GM23338 (cell line): Measurements from ENCODE around the gene ULK4. TPM values are rescaled to one million over a fixed set of nuclear protein-coding genes. Genes with fewer than 3 reads are reported as not detected.

Experiments
- ATAC-seq: fragments of 200-7000 bp; cut with Tn5 transposase; 3 replicates; pipeline ENCODE4 v1.9.1; 2020
- DNase-seq: peaks from one replicate; pipeline ENCODE4 v3.0.0-alpha.2; 2015; ENCODE audit warnings: low spot score
- H2AFZ ChIP-seq: fragments of 200-600 bp; sonication (generic); 2 replicates; pipeline ENCODE4 v1.8.0; 2016; ENCODE audit warnings: antibody characterized with exemption, mild to moderate bottlenecking, moderate library complexity
- H3F3A ChIP-seq: fragments of 200-600 bp; sonication (generic); replicated peaks from 2 replicates; pipeline ENCODE4 v1.8.0; 2017; ENCODE audit warnings: antibody characterized with exemption, mixed run types, low read depth
- H3K27ac ChIP-seq: fragments of 200-600 bp; sonication (generic); 2 replicates; pipeline ENCODE4 v1.6.1; 2016; ENCODE audit warnings: low read depth
- H3K27me3 ChIP-seq: fragments of 200-600 bp; sonication (generic); 2 replicates; pipeline ENCODE4 v1.8.0; 2016; ENCODE audit warnings: mild to moderate bottlenecking, mixed run types, moderate library complexity; ENCODE audit not compliant: insufficient read depth
- H3K36me3 ChIP-seq: fragments of 200-600 bp; sonication (generic); 2 replicates; pipeline ENCODE4 v1.8.0; 2016; ENCODE audit warnings: mild to moderate bottlenecking; ENCODE audit not compliant: insufficient read depth
- H3K4me1 ChIP-seq: fragments of 200-600 bp; sonication (generic); 2 replicates; pipeline ENCODE4 v1.8.0; 2016; ENCODE audit warnings: mild to moderate bottlenecking, moderate library complexity; ENCODE audit not compliant: insufficient read depth
- H3K4me2 ChIP-seq: fragments of 200-600 bp; sonication (generic); 2 replicates; pipeline ENCODE4 v1.7.1; 2017; ENCODE audit warnings: mixed run types
- H3K4me3 ChIP-seq: fragments of 200-600 bp; sonication (generic); 2 replicates; pipeline ENCODE4 v1.6.1; 2016; ENCODE audit warnings: mixed run types
- H3K79me2 ChIP-seq: fragments of 200-600 bp; sonication (generic); replicated peaks from 2 replicates; pipeline ENCODE4 v1.8.0; 2017; ENCODE audit warnings: mild to moderate bottlenecking; ENCODE audit not compliant: insufficient read depth
- H3K9me2 ChIP-seq: fragments of 200-600 bp; sonication (generic); 2 replicates; pipeline ENCODE4 v1.8.0; 2017; ENCODE audit not compliant: insufficient read depth
- H4K20me1 ChIP-seq: fragments of 200-600 bp; sonication (generic); replicated peaks from 2 replicates; pipeline ENCODE4 v1.8.0; 2017; ENCODE audit warnings: mild to moderate bottlenecking; ENCODE audit not compliant: insufficient read depth
- H3K27ac Mint-ChIP-seq: 2 replicates; pipeline ENCODE4 v1.8.0; 2020; ENCODE audit warnings: inconsistent platforms, mild to moderate bottlenecking, moderate library complexity, mixed read lengths
- H3K27me3 Mint-ChIP-seq: 3 replicates; pipeline ENCODE4 v1.8.0; 2022; ENCODE audit warnings: low read depth, mild to moderate bottlenecking, moderate library complexity, mixed read lengths, inconsistent platforms; ENCODE audit not compliant: insufficient read depth, poor library complexity
- H3K36me3 Mint-ChIP-seq: 3 replicates; pipeline ENCODE4 v1.8.0; 2021; ENCODE audit warnings: low read depth, mild to moderate bottlenecking, inconsistent platforms, moderate library complexity, mixed read lengths
- H3K4me1 Mint-ChIP-seq: 3 replicates; pipeline ENCODE4 v1.8.0; 2020; ENCODE audit warnings: mild to moderate bottlenecking, inconsistent platforms, mixed read lengths
- H3K4me3 Mint-ChIP-seq: 3 replicates; pipeline ENCODE4 v1.8.0; 2021; ENCODE audit warnings: moderate library complexity, mild to moderate bottlenecking, inconsistent platforms, mixed read lengths
- H3K9me3 Mint-ChIP-seq: 3 replicates; pipeline ENCODE4 v1.8.0; 2020; ENCODE audit warnings: moderate library complexity, mild to moderate bottlenecking, inconsistent platforms, mixed read lengths
- CREB1 ChIP-seq: fragments of 250-450 bp; sonication (Bioruptor Pico); IDR thresholded peaks from 2 replicates; pipeline ENCODE4 v1.5.0; 2020; ENCODE audit warnings: low read depth, mild to moderate bottlenecking, moderate library complexity
- EZH2 ChIP-seq: fragments of 200-600 bp; sonication (generic); IDR thresholded peaks from one replicate; pipeline ENCODE4 v1.8.0; 2017; ENCODE audit warnings: antibody characterized with exemption, mild to moderate bottlenecking, low read depth; ENCODE audit not compliant: unreplicated experiment
- EZH2phosphoT487 ChIP-seq: fragments of 200-600 bp; sonication (generic); IDR thresholded peaks from one replicate; pipeline ENCODE4 v1.8.1; 2018; ENCODE audit warnings: antibody characterized with exemption; ENCODE audit not compliant: unreplicated experiment
- JUNB ChIP-seq: IDR thresholded peaks from one replicate; pipeline ENCODE4 v1.6.1; 2016; ENCODE audit warnings: antibody characterized with exemption; ENCODE audit not compliant: unreplicated experiment
- NANOG ChIP-seq: IDR thresholded peaks from 2 replicates; pipeline ENCODE4 v1.6.1; 2016; ENCODE audit warnings: antibody characterized with exemption, borderline replicate concordance
- POLR2AphosphoS5 ChIP-seq: IDR thresholded peaks from 2 replicates; pipeline ENCODE4 v1.6.1; 2016; ENCODE audit warnings: antibody characterized with exemption, low read depth
- STAT1 ChIP-seq: IDR thresholded peaks from one replicate; pipeline ENCODE4 v1.6.1; 2016; ENCODE audit warnings: antibody characterized with exemption; ENCODE audit not compliant: unreplicated experiment
- ZNF114 ChIP-seq: fragments of 250-450 bp; sonication (Bioruptor Pico); IDR thresholded peaks from 2 replicates; pipeline ENCODE4 v1.5.0; 2020; ENCODE audit warnings: mild to moderate bottlenecking, moderate library complexity
- ZNF331 ChIP-seq: fragments of 250-450 bp; sonication (Bioruptor Pico); IDR thresholded peaks from 2 replicates; pipeline ENCODE4 v1.5.0; 2020; ENCODE audit warnings: low read depth, mild to moderate bottlenecking, moderate library complexity
- polyA plus RNA-seq: library from polyadenylated mRNA; unstranded; fragments of >200 nt; fragmentation: Nextera tagmentation; extraction: Ambion mirVana; gene quantifications from 2 replicates; pipeline ENCODE4 v1.2.1, GENCODE V29; 2016
- total RNA-seq: library from RNA; depleted of rRNA; stranded (reverse); fragments of >200 nt; shearing (Covaris generic); gene quantifications from 2 replicates; pipeline ENCODE4 v1.2.3, GENCODE V29; 2014
- TF ChIP-seq, protein P1 (sequence below): fragments of 250-450 bp; sonication (Bioruptor Pico); IDR thresholded peaks from 2 replicates; pipeline ENCODE4 v1.5.0; 2020; ENCODE audit warnings: mild to moderate bottlenecking, moderate library complexity
- TF ChIP-seq, protein P2 (sequence below): IDR thresholded peaks from 2 replicates; pipeline ENCODE4 v1.6.1; 2016; ENCODE audit warnings: antibody characterized with exemption
- TF ChIP-seq, protein P3 (sequence below), 2 experiments: fragments of 200-600 bp in 1 of 2; sonication (generic) in 1 of 2; conservative IDR thresholded peaks; 2 replicates each; pipeline versions ENCODE4 v1.5.1 to v1.6.1; 2016 to 2017; ENCODE audit warnings: antibody characterized with exemption in 2 of 2, low read depth in 2 of 2, mild to moderate bottlenecking in 2 of 2, moderate library complexity in 1 of 2
- TF ChIP-seq, protein P4 (sequence below): IDR thresholded peaks from one replicate; pipeline ENCODE4 v1.6.1; 2018; ENCODE audit warnings: antibody characterized with exemption; ENCODE audit not compliant: unreplicated experiment

ULK4 gene
- total and polyA plus RNA-seq, 2 experiments from 2014 or later = 20.8 to 41.4 TPM

DNA sequence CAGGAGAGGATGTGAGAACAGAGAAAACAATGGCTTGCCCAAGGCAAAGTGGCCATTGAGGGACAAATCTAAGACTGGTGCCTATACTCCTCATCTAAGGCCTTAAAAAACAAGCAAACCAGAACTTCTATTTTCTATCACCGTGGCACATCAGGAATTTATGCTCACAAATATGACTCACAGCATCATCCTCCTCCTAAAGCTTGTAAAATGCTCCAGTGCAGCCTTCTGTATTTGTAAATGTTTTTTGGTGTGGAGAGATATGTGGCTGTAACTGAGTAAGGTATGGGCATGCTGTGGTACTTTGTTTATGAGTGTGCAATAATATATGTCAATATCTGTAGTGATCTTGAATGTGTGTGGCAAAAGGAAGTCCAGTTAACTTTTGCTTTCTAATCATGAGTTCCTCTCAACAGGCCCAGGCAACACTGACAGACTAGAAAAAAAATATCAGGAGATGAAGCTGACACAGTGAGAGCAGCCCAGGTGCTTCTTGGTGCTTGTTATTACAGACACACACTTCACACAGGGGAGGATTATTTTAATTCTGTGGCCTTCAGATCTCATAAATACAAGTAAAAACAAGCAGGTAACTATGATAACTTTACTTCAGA, 702.3 kb downstream of the ULK4 start:
- Mint-ChIP-seq H3K27ac (0 out of 2 replicates have a peak overlapping the region, but pooled peaks have one; percentile 34), H3K27me3 (no peaks in the 10 kb centered on the region), H3K36me3 (peaks cover 3% of the 10 kb centered on the region; the same call in 1 of the 3 replicates), H3K4me3 (no peak overlapping the region), H3K9me3 (no peaks in the 10 kb centered on the region), H3K4me1 (peaks cover 8% of the 10 kb centered on the region; the same call in 2 of the 3 replicates)
- ATAC-seq (no peak), DNase-seq (no peak)
- Histone ChIP-seq H3K36me3 (no peaks in the 10 kb centered on the region; the same call in 1 of the 2 replicates), H3F3A (no peaks in the 10 kb centered on the region), H3K27ac (no peak overlapping the region), H3K4me1 (peaks cover 3% of the 10 kb centered on the region; the same call in 1 of the 2 replicates), H3K4me3 (no peak overlapping the region), H4K20me1 (no peaks in the 10 kb centered on the region), H2AFZ (no peak overlapping the region), H3K79me2 (no peaks in the 10 kb centered on the region), H3K4me2 (no peak overlapping the region), H3K27me3 (no peaks in the 10 kb centered on the region), H3K9me2 (peaks cover 14% of the 10 kb centered on the region; the same call in 1 of the 2 replicates)
- TF ChIP-seq, protein P1, sequence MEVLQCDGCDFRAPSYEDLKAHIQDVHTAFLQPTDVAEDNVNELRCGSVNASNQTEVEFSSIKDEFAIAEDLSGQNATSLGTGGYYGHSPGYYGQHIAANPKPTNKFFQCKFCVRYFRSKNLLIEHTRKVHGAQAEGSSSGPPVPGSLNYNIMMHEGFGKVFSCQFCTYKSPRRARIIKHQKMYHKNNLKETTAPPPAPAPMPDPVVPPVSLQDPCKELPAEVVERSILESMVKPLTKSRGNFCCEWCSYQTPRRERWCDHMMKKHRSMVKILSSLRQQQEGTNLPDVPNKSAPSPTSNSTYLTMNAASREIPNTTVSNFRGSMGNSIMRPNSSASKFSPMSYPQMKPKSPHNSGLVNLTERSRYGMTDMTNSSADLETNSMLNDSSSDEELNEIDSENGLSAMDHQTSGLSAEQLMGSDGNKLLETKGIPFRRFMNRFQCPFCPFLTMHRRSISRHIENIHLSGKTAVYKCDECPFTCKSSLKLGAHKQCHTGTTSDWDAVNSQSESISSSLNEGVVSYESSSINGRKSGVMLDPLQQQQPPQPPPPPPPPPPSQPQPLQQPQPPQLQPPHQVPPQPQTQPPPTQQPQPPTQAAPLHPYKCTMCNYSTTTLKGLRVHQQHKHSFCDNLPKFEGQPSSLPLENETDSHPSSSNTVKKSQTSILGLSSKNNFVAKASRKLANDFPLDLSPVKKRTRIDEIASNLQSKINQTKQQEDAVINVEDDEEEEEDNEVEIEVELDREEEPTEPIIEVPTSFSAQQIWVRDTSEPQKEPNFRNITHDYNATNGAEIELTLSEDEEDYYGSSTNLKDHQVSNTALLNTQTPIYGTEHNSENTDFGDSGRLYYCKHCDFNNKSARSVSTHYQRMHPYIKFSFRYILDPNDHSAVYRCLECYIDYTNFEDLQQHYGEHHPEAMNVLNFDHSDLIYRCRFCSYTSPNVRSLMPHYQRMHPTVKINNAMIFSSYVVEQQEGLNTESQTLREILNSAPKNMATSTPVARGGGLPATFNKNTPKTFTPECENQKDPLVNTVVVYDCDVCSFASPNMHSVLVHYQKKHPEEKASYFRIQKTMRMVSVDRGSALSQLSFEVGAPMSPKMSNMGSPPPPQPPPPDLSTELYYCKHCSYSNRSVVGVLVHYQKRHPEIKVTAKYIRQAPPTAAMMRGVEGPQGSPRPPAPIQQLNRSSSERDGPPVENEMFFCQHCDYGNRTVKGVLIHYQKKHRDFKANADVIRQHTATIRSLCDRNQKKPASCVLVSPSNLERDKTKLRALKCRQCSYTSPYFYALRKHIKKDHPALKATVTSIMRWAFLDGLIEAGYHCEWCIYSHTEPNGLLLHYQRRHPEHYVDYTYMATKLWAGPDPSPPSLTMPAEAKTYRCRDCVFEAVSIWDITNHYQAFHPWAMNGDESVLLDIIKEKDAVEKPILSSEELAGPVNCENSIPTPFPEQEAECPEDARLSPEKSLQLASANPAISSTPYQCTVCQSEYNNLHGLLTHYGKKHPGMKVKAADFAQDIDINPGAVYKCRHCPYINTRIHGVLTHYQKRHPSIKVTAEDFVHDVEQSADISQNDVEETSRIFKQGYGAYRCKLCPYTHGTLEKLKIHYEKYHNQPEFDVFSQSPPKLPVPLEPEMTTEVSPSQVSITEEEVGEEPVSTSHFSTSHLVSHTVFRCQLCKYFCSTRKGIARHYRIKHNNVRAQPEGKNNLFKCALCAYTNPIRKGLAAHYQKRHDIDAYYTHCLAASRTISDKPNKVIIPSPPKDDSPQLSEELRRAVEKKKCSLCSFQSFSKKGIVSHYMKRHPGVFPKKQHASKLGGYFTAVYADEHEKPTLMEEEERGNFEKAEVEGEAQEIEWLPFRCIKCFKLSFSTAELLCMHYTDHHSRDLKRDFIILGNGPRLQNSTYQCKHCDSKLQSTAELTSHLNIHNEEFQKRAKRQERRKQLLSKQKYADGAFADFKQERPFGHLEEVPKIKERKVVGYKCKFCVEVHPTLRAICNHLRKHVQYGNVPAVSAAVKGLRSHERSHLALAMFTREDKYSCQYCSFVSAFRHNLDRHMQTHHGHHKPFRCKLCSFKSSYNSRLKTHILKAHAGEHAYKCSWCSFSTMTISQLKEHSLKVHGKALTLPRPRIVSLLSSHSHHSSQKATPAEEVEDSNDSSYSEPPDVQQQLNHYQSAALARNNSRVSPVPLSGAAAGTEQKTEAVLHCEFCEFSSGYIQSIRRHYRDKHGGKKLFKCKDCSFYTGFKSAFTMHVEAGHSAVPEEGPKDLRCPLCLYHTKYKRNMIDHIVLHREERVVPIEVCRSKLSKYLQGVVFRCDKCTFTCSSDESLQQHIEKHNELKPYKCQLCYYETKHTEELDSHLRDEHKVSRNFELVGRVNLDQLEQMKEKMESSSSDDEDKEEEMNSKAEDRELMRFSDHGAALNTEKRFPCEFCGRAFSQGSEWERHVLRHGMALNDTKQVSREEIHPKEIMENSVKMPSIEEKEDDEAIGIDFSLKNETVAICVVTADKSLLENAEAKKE (CRISPR knock-in tag) = no peak
- TF ChIP-seq, protein P2, sequence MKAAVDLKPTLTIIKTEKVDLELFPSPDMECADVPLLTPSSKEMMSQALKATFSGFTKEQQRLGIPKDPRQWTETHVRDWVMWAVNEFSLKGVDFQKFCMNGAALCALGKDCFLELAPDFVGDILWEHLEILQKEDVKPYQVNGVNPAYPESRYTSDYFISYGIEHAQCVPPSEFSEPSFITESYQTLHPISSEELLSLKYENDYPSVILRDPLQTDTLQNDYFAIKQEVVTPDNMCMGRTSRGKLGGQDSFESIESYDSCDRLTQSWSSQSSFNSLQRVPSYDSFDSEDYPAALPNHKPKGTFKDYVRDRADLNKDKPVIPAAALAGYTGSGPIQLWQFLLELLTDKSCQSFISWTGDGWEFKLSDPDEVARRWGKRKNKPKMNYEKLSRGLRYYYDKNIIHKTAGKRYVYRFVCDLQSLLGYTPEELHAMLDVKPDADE = no peak
- TF ChIP-seq, protein P3, sequence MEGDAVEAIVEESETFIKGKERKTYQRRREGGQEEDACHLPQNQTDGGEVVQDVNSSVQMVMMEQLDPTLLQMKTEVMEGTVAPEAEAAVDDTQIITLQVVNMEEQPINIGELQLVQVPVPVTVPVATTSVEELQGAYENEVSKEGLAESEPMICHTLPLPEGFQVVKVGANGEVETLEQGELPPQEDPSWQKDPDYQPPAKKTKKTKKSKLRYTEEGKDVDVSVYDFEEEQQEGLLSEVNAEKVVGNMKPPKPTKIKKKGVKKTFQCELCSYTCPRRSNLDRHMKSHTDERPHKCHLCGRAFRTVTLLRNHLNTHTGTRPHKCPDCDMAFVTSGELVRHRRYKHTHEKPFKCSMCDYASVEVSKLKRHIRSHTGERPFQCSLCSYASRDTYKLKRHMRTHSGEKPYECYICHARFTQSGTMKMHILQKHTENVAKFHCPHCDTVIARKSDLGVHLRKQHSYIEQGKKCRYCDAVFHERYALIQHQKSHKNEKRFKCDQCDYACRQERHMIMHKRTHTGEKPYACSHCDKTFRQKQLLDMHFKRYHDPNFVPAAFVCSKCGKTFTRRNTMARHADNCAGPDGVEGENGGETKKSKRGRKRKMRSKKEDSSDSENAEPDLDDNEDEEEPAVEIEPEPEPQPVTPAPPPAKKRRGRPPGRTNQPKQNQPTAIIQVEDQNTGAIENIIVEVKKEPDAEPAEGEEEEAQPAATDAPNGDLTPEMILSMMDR (conservative IDR thresholded peaks at IDR 0.05; ENCODE audit: low read depth in 2 of 2) = no peak
- TF ChIP-seq, protein P4, sequence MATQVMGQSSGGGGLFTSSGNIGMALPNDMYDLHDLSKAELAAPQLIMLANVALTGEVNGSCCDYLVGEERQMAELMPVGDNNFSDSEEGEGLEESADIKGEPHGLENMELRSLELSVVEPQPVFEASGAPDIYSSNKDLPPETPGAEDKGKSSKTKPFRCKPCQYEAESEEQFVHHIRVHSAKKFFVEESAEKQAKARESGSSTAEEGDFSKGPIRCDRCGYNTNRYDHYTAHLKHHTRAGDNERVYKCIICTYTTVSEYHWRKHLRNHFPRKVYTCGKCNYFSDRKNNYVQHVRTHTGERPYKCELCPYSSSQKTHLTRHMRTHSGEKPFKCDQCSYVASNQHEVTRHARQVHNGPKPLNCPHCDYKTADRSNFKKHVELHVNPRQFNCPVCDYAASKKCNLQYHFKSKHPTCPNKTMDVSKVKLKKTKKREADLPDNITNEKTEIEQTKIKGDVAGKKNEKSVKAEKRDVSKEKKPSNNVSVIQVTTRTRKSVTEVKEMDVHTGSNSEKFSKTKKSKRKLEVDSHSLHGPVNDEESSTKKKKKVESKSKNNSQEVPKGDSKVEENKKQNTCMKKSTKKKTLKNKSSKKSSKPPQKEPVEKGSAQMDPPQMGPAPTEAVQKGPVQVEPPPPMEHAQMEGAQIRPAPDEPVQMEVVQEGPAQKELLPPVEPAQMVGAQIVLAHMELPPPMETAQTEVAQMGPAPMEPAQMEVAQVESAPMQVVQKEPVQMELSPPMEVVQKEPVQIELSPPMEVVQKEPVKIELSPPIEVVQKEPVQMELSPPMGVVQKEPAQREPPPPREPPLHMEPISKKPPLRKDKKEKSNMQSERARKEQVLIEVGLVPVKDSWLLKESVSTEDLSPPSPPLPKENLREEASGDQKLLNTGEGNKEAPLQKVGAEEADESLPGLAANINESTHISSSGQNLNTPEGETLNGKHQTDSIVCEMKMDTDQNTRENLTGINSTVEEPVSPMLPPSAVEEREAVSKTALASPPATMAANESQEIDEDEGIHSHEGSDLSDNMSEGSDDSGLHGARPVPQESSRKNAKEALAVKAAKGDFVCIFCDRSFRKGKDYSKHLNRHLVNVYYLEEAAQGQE = no peak
- no peak for TF ChIP-seq ZNF114
- no peak for TF ChIP-seq EZH2phosphoT487
- no peak for TF ChIP-seq STAT1
- TF ChIP-seq POLR2AphosphoS5 = no peak
- TF ChIP-seq CREB1 (CRISPR knock-in tag) = no peak
- TF ChIP-seq NANOG = no peak
- TF ChIP-seq JUNB = no peak
- TF ChIP-seq ZNF331 (CRISPR knock-in tag) = no peak
- TF ChIP-seq EZH2 = no peak
